Epithelial cell of proximal tubule (primary cell): Measurements from ENCODE around the gene TAF4B. TPM values are rescaled to one million over a fixed set of nuclear protein-coding genes. Genes with fewer than 3 reads are reported as not detected.

ENCODE experiments used
- DNase-seq: peaks from one replicate; pipeline ENCODE4 v3.0.0-alpha.2; 2011; ENCODE audit warnings: low read depth
- H3K4me3 ChIP-seq: 2 replicates; pipeline ENCODE4 v1.5.1; 2011; ENCODE audit warnings: low read depth, mild to moderate bottlenecking, low read length
- total RNA-seq: library from RNA; depleted of rRNA; stranded (reverse); fragments of >200 nt; gene quantifications from 2 replicates; pipeline ENCODE4 v1.2.3, GENCODE V29; 2015
- TF ChIP-seq, protein P1 (sequence below): conservative IDR thresholded peaks from 2 replicates; pipeline ENCODE4 v1.5.1; 2012; ENCODE audit warnings: low read depth, mild to moderate bottlenecking, low read length

Gene TAF4B
- total RNA-seq, 1 donor from 2014 or later, result 5.7 TPM

DNA sequence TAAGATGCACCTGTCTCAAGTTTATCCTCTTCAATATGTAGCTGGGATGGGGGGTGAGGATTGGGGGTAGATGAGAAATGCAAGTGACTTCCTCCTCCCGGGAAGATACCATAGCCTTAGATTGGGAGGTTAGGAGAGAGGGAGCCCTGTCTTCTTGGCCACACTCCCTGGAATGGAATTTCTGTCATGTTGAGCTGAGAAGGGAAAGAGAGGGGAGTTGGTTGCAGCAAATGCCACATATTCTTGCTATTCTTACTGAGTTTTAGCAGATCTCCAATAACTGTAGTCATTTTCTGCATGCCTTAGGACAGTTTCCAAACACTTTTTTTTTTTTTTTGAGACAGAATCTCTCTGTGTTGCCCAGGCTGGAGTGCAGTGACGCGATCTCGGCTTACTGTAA lies 35.9 kb downstream of the TAF4B start:
- TF ChIP-seq, protein P1, sequence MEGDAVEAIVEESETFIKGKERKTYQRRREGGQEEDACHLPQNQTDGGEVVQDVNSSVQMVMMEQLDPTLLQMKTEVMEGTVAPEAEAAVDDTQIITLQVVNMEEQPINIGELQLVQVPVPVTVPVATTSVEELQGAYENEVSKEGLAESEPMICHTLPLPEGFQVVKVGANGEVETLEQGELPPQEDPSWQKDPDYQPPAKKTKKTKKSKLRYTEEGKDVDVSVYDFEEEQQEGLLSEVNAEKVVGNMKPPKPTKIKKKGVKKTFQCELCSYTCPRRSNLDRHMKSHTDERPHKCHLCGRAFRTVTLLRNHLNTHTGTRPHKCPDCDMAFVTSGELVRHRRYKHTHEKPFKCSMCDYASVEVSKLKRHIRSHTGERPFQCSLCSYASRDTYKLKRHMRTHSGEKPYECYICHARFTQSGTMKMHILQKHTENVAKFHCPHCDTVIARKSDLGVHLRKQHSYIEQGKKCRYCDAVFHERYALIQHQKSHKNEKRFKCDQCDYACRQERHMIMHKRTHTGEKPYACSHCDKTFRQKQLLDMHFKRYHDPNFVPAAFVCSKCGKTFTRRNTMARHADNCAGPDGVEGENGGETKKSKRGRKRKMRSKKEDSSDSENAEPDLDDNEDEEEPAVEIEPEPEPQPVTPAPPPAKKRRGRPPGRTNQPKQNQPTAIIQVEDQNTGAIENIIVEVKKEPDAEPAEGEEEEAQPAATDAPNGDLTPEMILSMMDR, result no peak
- DNase-seq, result no peak
- H3K4me3 ChIP-seq, result no peak overlapping the region

DNA sequence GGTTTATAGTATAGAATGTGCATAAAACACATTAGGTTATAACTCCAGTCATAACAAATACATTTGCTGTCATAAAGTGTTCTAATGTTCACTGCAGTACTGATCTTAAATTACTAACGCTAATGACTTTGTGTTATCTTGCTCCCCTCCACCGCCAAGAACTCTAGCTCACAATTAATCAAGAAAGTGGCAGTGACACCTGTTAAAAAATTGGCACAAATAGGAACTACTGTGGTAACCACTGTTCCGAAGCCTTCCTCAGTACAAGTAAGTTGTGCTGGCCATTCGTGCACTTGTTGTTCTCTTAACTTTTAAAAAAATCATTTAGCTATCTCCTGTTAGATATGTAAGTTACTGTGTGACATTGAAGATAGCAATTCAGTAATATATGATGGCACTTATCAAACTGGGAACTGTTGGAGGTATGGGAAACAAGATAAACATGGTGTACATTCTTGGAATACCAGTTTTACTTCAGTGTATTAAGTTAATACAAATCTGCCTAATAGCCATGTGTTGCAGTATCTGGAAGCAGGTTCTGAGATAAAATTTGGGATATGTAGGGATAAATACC lies 41.2 kb downstream of the TAF4B start:
- H3K4me3 ChIP-seq, result no peak overlapping the region
- DNase-seq, result no peak
- TF ChIP-seq, protein P1, result no peak

DNA sequence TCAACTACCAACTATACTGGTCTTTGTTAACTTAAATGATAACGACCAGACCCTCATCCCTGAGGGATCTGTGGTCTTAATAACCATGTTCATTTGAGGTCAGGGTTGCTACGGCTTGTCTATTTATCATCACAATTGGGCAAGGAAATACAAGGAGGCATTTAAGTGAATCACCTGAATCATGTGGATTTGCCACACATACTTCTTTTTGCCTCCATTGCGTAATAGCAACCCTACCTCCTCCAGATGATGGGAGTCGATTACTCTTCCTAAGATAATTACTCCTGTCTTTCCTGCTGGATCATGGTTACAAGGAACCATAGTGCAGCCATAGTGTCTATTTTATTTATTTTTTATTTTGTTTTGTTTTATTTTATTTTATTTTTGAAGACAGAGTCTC lies 42.2 kb downstream of the TAF4B start:
- H3K4me3 ChIP-seq, result no peak overlapping the region
- TF ChIP-seq, protein P1, result no peak
- DNase-seq, result no peak

DNA sequence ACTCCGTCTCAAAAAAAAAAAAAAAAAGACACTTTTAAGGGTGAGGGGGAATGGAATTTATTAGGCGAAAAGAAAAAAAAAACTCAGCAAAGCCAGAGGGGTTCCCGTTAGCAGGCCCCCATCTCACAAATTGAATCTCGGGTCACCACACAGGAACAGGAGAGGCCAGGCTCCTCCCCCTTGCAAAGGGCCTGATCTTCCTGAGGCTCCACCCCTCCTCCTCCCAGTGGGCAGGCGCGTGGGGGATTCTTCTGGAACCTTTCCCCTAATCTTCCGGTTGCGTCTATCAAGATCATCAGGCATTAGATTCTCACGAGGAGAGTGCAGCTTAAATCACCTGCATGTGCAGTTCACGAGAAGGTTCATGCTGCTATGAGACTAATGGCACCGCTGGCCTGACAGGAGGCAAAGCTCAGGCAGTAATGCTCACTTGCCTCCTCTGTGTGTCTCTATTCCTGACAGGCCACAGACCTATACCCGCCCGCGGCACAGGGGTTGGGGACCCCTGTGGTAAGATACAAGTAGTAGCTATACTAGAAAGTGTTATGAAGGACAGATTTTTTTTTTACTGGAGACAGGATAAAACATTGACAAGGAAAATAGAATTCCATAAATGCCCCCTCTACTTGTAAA lies 45.8 kb downstream of the TAF4B start:
- H3K4me3 ChIP-seq, result no peak overlapping the region
- no peak for DNase-seq
- TF ChIP-seq, protein P1, result no peak

DNA sequence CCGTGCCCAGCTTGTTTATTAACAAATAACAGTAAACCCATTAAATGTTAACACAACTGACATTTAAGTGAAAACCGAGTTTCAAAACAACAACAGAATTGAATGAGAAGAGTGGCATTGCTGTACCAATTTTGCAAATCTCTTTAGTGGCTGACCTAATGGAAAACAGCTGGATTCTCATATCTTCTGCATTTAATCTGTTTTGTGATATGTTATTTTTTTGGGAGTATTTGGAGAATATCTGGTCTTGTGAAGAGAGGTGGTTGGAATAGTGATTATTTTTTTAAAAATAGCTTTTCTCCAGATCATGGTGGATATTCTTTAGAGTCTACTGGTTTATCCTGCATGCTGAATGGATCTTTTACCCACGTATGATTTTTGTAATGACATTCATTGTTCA lies 51.1 kb downstream of the TAF4B start:
- no peak overlapping the region for H3K4me3 ChIP-seq
- DNase-seq, result no peak
- TF ChIP-seq, protein P1, result no peak

DNA sequence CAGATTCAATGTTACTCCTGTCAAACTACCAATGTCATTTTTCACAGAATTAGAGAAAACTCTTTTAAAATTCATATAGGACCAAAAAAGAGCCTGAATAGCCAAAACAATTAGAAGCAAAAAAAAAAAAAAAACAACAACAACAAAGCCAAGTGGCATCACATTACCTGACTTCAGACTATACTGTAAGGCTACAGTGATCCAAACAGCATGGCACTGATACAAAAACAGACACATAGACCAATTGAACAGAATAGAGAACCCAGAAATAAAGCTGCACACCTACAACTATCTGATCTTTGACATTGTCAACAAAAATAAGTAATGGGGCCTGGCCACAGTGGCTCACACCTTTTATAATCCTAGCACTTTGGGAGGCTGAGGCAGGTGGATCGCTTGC lies 53.2 kb downstream of the TAF4B start:
- no peak for DNase-seq
- TF ChIP-seq, protein P1, result no peak
- H3K4me3 ChIP-seq, result no peak overlapping the region

DNA sequence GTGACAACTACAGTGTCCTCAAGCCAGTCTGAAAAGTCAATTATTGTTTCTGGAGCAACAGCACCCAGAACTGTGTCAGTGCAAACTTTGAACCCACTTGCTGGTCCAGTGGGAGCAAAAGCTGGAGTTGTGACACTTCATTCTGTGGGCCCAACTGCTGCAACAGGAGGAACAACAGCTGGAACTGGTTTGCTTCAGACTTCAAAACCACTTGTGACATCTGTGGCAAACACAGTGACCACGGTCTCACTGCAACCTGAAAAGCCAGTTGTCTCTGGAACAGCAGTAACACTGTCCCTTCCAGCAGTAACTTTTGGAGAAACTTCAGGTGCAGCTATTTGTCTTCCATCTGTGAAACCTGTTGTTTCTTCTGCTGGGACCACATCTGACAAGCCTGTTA lies 59.8 kb downstream of the TAF4B start:
- H3K4me3 ChIP-seq, result no peak overlapping the region
- TF ChIP-seq, protein P1, result no peak
- DNase-seq, result no peak
